IMR-90 (cell line): ENCODE results near the gene HS3ST5. TPM values are rescaled to one million over a fixed set of nuclear protein-coding genes. Genes with fewer than 3 reads are reported as not detected.

Experiments used
- ATAC-seq: fragments of 200-7000 bp; cut with Tn5 transposase; 2 replicates; pipeline ENCODE4 v1.9.1; 2020; ENCODE audit warnings: low read depth, mild to moderate bottlenecking, moderate library complexity
- BruUV-seq: library from RNA; stranded (reverse); fragments of 400-500 nt; replicated peaks from 2 replicates; lab custom pipeline; 2021; lab: Mats Ljungman, UMichigan
- CTCF ChIA-PET: fragments of 300-600 bp; formaldehyde crosslinking; extraction: SDS; loops from one replicate; lab custom pipeline; 2021; ENCODE audit warnings: antibody characterized with exemption; lab: Yijun Ruan, JAX
- POLR2A ChIA-PET: fragments of 300-600 bp; sonication (Branson Sonifier 250); formaldehyde crosslinking; loops from one replicate; lab custom pipeline; 2022; ENCODE audit warnings: antibody characterized with exemption; ENCODE audit not compliant: unreplicated experiment; lab: Charles Lee
- DNase-seq: peaks from one replicate; pipeline ENCODE4 v3.0.0; 2013
- H2AFZ ChIP-seq: replicated peaks from 2 replicates; pipeline ENCODE3; 2013; ENCODE audit warnings: low read length, mild to moderate bottlenecking; ENCODE audit not compliant: poor library complexity
- H2AK5ac ChIP-seq: 2 replicates; pipeline ENCODE4 v1.6.1; 2013; ENCODE audit warnings: low read depth, low read length, inconsistent platforms
- H2AK9ac ChIP-seq: replicated peaks from 2 replicates; pipeline ENCODE3; 2013; ENCODE audit warnings: mild to moderate bottlenecking, low read depth, low read length, moderate library complexity; ENCODE audit not compliant: poor library complexity
- H2BK120ac ChIP-seq: 2 replicates; pipeline ENCODE4 v1.6.1; 2013; ENCODE audit warnings: low read depth, low read length, inconsistent platforms
- H2BK15ac ChIP-seq: 3 replicates; pipeline ENCODE4 v1.6.1; 2013; ENCODE audit warnings: low read depth, low read length, inconsistent platforms
- H2BK20ac ChIP-seq: 2 replicates; pipeline ENCODE4 v1.6.1; 2013; ENCODE audit warnings: low read depth, mild to moderate bottlenecking, inconsistent platforms, low read length, moderate library complexity
- H2BK5ac ChIP-seq: 2 replicates; pipeline ENCODE4 v1.6.1; 2013; ENCODE audit warnings: mild to moderate bottlenecking, low read depth, low read length, inconsistent platforms; ENCODE audit not compliant: poor library complexity, severe bottlenecking
- H3K14ac ChIP-seq: replicated peaks from 2 replicates; pipeline ENCODE4 v1.6.1; 2013; ENCODE audit warnings: low read depth, low read length, inconsistent platforms
- H3K18ac ChIP-seq: 2 replicates; pipeline ENCODE4 v1.6.1; 2013; ENCODE audit warnings: low read depth, low read length, control low read depth
- H3K23ac ChIP-seq: 2 replicates; pipeline ENCODE4 v1.6.1; 2013; ENCODE audit warnings: low read depth, low read length, inconsistent platforms
- H3K27ac ChIP-seq: 2 replicates; pipeline ENCODE4 v1.5.1; 2013; ENCODE audit warnings: mild to moderate bottlenecking, control low read depth, low read length; ENCODE audit not compliant: insufficient read depth
- H3K27me3 ChIP-seq: 2 replicates; pipeline ENCODE4 v1.6.1; 2013; ENCODE audit warnings: low read length; ENCODE audit not compliant: control insufficient read depth, insufficient read depth
- H3K36me3 ChIP-seq: 2 replicates; pipeline ENCODE4 v1.6.1; 2013; ENCODE audit warnings: low read length, mixed read lengths; ENCODE audit not compliant: control insufficient read depth, insufficient read depth
- H3K4ac ChIP-seq: 2 replicates; pipeline ENCODE4 v1.6.1; 2013; ENCODE audit warnings: low read depth, low read length, inconsistent platforms
- H3K4me1 ChIP-seq: 2 replicates; pipeline ENCODE4 v1.6.1; 2013; ENCODE audit warnings: low read length, mixed read lengths; ENCODE audit not compliant: control insufficient read depth, insufficient read depth
- H3K4me2 ChIP-seq: 2 replicates; pipeline ENCODE4 v1.6.1; 2013; ENCODE audit warnings: low read depth, mild to moderate bottlenecking, control low read depth, low read length, moderate library complexity
- H3K4me3 ChIP-seq: 2 replicates; pipeline ENCODE4 v1.5.1; 2013; ENCODE audit warnings: low read depth, mild to moderate bottlenecking, control low read depth, low read length, moderate library complexity; ENCODE audit not compliant: insufficient read depth
- H3K56ac ChIP-seq: 2 replicates; pipeline ENCODE4 v1.6.1; 2013; ENCODE audit warnings: low read length, inconsistent platforms; ENCODE audit not compliant: insufficient read depth; ENCODE audit errors: extremely low read depth
- H3K79me1 ChIP-seq, 2 experiments: 2 replicates each; pipeline ENCODE4 v1.6.1; 2013; ENCODE audit warnings: low read length in 2 of 2, inconsistent platforms in 1 of 2, low read depth in 1 of 2
- H3K9ac ChIP-seq: 2 replicates; pipeline ENCODE4 v1.6.1; 2013; ENCODE audit warnings: low read depth, low read length, control low read depth
- H3K9me1 ChIP-seq: 2 replicates; pipeline ENCODE4 v1.6.1; 2013; ENCODE audit warnings: low read length, inconsistent platforms; ENCODE audit not compliant: insufficient read depth
- H3K9me3 ChIP-seq: 2 replicates; pipeline ENCODE4 v1.6.1; 2013; ENCODE audit warnings: low read length; ENCODE audit not compliant: control insufficient read depth, insufficient read depth
- H4K20me1 ChIP-seq: 2 replicates; pipeline ENCODE4 v1.6.1; 2013; ENCODE audit warnings: low read length, inconsistent platforms; ENCODE audit not compliant: insufficient read depth
- H4K5ac ChIP-seq: 2 replicates; pipeline ENCODE4 v1.6.1; 2013; ENCODE audit warnings: mild to moderate bottlenecking, low read depth, low read length, control low read depth
- H4K8ac ChIP-seq, 2 experiments: 2 replicates each; pipeline ENCODE4 v1.6.1; 2013; ENCODE audit warnings: low read depth in 2 of 2, low read length in 2 of 2, control low read depth in 1 of 2, inconsistent platforms in 1 of 2
- H4K91ac ChIP-seq: 2 replicates; pipeline ENCODE4 v1.6.1; 2013; ENCODE audit warnings: low read depth, low read length, inconsistent platforms; ENCODE audit not compliant: insufficient read depth
- BHLHE40 ChIP-seq: fragments of 150-350 bp; IDR thresholded peaks from 2 replicates; pipeline ENCODE4 v1.6.1; 2016; ENCODE audit warnings: mild to moderate bottlenecking, low read depth, low read length
- CEBPB ChIP-seq: IDR thresholded peaks from 2 replicates; pipeline ENCODE4 v1.6.1; 2012; ENCODE audit warnings: low read depth, low read length, improper control_type of control experiment
- CHD1 ChIP-seq: IDR thresholded peaks from 2 replicates; pipeline ENCODE4 v1.6.1; 2012; ENCODE audit warnings: low read depth, low read length, improper control_type of control experiment
- ELK1 ChIP-seq: fragments of 150-350 bp; IDR thresholded peaks from 2 replicates; pipeline ENCODE4 v1.6.1; 2016; ENCODE audit warnings: low read depth, mild to moderate bottlenecking, low read length, moderate library complexity, borderline replicate concordance
- FOS ChIP-seq: fragments of 150-350 bp; IDR thresholded peaks from 2 replicates; pipeline ENCODE4 v1.6.1; 2016; ENCODE audit warnings: low read depth, low read length
- MAFK ChIP-seq: IDR thresholded peaks from 2 replicates; pipeline ENCODE4 v1.6.1; 2012; ENCODE audit warnings: low read depth, low read length, improper control_type of control experiment
- MAZ ChIP-seq: IDR thresholded peaks from 2 replicates; pipeline ENCODE4 v1.6.1; 2012; ENCODE audit warnings: low read depth, mild to moderate bottlenecking, low read length, improper control_type of control experiment, moderate library complexity, borderline replicate concordance
- MXI1 ChIP-seq: IDR thresholded peaks from 2 replicates; pipeline ENCODE4 v1.6.1; 2012; ENCODE audit warnings: low read depth, mild to moderate bottlenecking, low read length, moderate library complexity, borderline replicate concordance
- NFE2L2 ChIP-seq: fragments of 150-350 bp; IDR thresholded peaks from 2 replicates; pipeline ENCODE4 v1.6.1; 2016; ENCODE audit warnings: low read depth, mild to moderate bottlenecking, low read length
- POLR2A ChIP-seq: IDR thresholded peaks from 2 replicates; pipeline ENCODE4 v1.6.1; 2012; ENCODE audit warnings: mild to moderate bottlenecking, low read depth, low read length
- RAD21 ChIP-seq: IDR thresholded peaks from 2 replicates; pipeline ENCODE4 v1.6.1; 2012; ENCODE audit warnings: low read length, improper control_type of control experiment
- RCOR1 ChIP-seq: IDR thresholded peaks from 2 replicates; pipeline ENCODE4 v1.6.1; 2012; ENCODE audit warnings: mild to moderate bottlenecking, low read length, improper control_type of control experiment; ENCODE audit not compliant: insufficient replicate concordance
- RFX5 ChIP-seq: IDR thresholded peaks from 2 replicates; pipeline ENCODE4 v1.8.0; 2012; ENCODE audit warnings: low read depth, mild to moderate bottlenecking, low read length, moderate library complexity
- SMC3 ChIP-seq: fragments of 150-350 bp; IDR thresholded peaks from 2 replicates; pipeline ENCODE4 v1.6.1; 2016; ENCODE audit warnings: low read depth, mild to moderate bottlenecking, antibody characterized with exemption, low read length, moderate library complexity
- USF2 ChIP-seq: fragments of 150-350 bp; IDR thresholded peaks from 2 replicates; pipeline ENCODE4 v1.6.1; 2017; ENCODE audit warnings: mild to moderate bottlenecking, antibody characterized with exemption, low read length, low read depth
- WGBS, 2 experiments: methylation state at CpG; one replicate each; pipeline versions ENCODE4 v1.1.5 to v1.1.7; 2013; ENCODE audit warnings: missing lambda C conversion rate in 2 of 2; ENCODE audit not compliant: insufficient read length in 1 of 2; ENCODE audit errors: extremely low coverage in 2 of 2; 5-methylcytosine and 5-hydroxymethylcytosine counted together
- dilution Hi-C: fragments of 300-500 bp; cut with HindIII; formaldehyde crosslinking; loops from one replicate; pipeline ENCODE4 v1.14.3; 2018; ENCODE audit warnings: low sequenced_read_pairs; ENCODE audit not compliant: unreplicated experiment
- in situ Hi-C: fragments of 300-500 bp; cut with MboI; formaldehyde crosslinking; loops from 3 replicates; pipeline ENCODE4 v1.14.3; 2019; ENCODE audit warnings: low sequenced_read_pairs, inconsistent platforms, mixed read lengths
- intact Hi-C: fragments of 100-400 bp; cut with micrococcal nuclease; formaldehyde crosslinking; loops from 2 replicates; pipeline ENCODE4 v1.10.0; 2022
- polyA plus RNA-seq, 3 experiments: library from polyadenylated mRNA; depleted of rRNA; stranded (reverse); fragments of >200 nt; gene quantifications; 2 replicates each; pipeline ENCODE4 v1.2.3, GENCODE V29; 2012; ENCODE audit warnings: low replicate concordance in 1 of 3
- total RNA-seq: library from RNA; depleted of rRNA; stranded (reverse); fragments of >200 nt; gene quantifications from 2 replicates; pipeline ENCODE4 v1.2.3, GENCODE V29; 2012
- TF ChIP-seq, protein P1 (sequence below): conservative IDR thresholded peaks from 2 replicates; pipeline ENCODE4 v1.5.1; 2012; ENCODE audit warnings: mild to moderate bottlenecking, low read depth, low read length, improper control_type of control experiment

The HS3ST5 gene
- total and polyA plus RNA-seq, 2 of the 4 experiments (the other 2 are of a cell fraction): not detected

DNA sequence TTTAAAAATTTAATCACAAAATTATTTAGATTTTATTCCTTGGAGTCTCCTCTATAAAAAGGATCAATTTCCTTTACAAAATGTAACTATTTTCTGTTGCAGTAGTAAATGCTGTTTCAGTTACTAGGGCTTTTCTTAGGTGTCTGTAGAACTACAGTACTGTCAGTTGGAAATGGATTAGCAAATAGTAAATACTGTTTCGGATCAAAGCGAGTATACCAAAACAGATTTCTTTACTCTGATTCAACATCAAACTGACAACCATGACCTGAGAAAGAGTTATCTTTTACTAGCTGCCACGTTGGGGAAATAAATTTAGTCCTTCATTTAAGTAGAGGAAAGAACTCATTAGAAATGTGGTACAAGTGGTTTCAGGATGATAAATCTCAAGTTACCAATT is 172.5 kb downstream of the HS3ST5 start:
- H2BK120ac ChIP-seq: no peak overlapping the region
- BruUV-seq: no TSS peak
- intact Hi-C loops (no loop called here), in situ Hi-C loops (no loop called here), dilution Hi-C loops (no loop called here)
- ChIA-PET CTCF (interaction anchor here (0.8 kb wide), 1 partner anchor 8 kb away, joined by 3 read pairs; no protein-coding TSS in a partner anchor), POLR2A (no interaction called here)
- H3K18ac ChIP-seq: no peak overlapping the region
- H3K14ac ChIP-seq: no peak overlapping the region
- no peak overlapping the region for H2AK5ac ChIP-seq
- no peak overlapping the region for H3K56ac ChIP-seq
- no peak overlapping the region for H4K91ac ChIP-seq
- H4K8ac ChIP-seq: no peak overlapping the region
- H3K4me2 ChIP-seq: no peak overlapping the region
- ATAC-seq (no peak), DNase-seq (no peak)
- no peaks in the 10 kb centered on the region for H3K4me1 ChIP-seq
- peaks cover 3% of the 10 kb centered on the region; the same call in 1 of the 2 replicates for H3K27me3 ChIP-seq
- no peak overlapping the region for H2AFZ ChIP-seq
- no peak overlapping the region for H2BK20ac ChIP-seq
- H3K23ac ChIP-seq: no peak overlapping the region
- H3K9me3 ChIP-seq: no peaks in the 10 kb centered on the region
- TF ChIP-seq NFE2L2 (no peak), BHLHE40 (no peak), RAD21 (no peak), SMC3 (no peak), POLR2A (no peak), CEBPB (no peak), USF2 (no peak), ELK1 (no peak), CHD1 (no peak), MXI1 (no peak), RCOR1 (no peak), RFX5 (no peak), MAZ (no peak), FOS (no peak), MAFK (no peak)
- TF ChIP-seq, protein P1, sequence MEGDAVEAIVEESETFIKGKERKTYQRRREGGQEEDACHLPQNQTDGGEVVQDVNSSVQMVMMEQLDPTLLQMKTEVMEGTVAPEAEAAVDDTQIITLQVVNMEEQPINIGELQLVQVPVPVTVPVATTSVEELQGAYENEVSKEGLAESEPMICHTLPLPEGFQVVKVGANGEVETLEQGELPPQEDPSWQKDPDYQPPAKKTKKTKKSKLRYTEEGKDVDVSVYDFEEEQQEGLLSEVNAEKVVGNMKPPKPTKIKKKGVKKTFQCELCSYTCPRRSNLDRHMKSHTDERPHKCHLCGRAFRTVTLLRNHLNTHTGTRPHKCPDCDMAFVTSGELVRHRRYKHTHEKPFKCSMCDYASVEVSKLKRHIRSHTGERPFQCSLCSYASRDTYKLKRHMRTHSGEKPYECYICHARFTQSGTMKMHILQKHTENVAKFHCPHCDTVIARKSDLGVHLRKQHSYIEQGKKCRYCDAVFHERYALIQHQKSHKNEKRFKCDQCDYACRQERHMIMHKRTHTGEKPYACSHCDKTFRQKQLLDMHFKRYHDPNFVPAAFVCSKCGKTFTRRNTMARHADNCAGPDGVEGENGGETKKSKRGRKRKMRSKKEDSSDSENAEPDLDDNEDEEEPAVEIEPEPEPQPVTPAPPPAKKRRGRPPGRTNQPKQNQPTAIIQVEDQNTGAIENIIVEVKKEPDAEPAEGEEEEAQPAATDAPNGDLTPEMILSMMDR: no peak
- H2BK15ac ChIP-seq: no peak overlapping the region
- no peaks in the 10 kb centered on the region for H4K20me1 ChIP-seq
- no peak overlapping the region for H4K5ac ChIP-seq
- no peak overlapping the region for H3K4ac ChIP-seq
- no peaks in the 10 kb centered on the region for H3K9me1 ChIP-seq
- no CpG with 5 or more reads among the region's 3 CpGs for WGBS, 2 experiments
- H2BK5ac ChIP-seq: no peak overlapping the region
- no peak overlapping the region for H2AK9ac ChIP-seq
- H3K4me3 ChIP-seq: no peak overlapping the region
- no peaks in the 10 kb centered on the region for H3K36me3 ChIP-seq
- H3K9ac ChIP-seq: no peak overlapping the region
- no peaks in the 10 kb centered on the region for H3K79me1 ChIP-seq
- H3K27ac ChIP-seq: no peak overlapping the region
